ENCODE measurements around the gene DUSP15.
"Not testable (repeated sequence)": the region's sequence is repeated elsewhere in the genome, so short reads cannot be mapped to it uniquely, and the experiment has no call there.

The DUSP15 gene

GRCh38 chr20:31819083-31819784, 51.1 kb downstream of the DUSP15 start, which contains the start of gene MYLK2:
TSS of gene MYLK2 (plus strand) at chr20:31819356. CDS start at chr20:31819581, 225 bp downstream.
- DNase-seq, result no peak

DNA sequence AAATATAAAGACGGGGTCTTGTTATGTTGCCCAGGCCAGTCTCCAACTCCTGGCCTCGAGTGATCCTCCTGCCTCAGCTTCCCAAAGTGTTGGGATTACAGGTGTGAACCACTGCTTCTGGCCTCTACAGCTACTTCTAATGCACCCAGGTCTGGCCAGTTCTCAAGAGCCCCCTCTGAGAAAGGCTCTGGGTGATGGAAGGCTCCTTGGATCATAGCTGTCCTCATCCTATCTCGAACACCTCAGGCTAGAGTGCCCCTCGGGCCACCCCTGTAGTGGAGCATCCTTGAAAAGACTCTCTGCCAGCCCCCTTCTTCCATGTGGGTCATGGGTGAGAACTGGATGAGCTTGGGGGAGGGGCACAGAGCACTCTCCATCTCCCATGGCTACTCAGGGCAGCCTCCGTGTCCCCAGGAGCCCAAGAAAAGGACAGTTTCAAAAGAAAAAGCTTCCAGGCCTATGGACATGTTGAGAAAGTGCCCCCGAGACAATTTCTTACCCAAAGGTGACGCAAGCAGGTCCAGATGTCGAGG, 51.9 kb downstream of the DUSP15 start:
- DNase-seq, result no peak

- no peak for DNase-seq
These were observed 52.9 kb downstream of the DUSP15 start for GRCh38 chr20:31817461-31817860.

DNA sequence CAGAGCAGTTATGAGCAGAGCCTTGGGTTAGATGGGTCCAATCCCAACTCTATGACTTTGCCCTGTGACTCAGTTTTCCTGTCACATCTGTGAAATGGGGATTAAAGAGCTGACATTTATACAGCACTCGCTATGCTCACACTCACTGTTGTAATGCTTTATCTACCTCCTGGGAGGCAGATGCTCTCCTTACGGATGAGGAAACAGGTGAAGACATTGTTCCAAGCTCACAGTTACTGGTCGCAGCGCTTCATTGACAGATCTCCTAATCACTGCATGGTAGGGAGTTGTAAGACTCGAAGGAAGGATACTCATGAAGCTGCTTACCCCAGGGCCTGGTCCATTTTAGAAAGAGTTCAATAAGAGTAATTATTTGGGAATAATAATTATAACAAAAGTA, 54.1 kb downstream of the DUSP15 start:
- DNase-seq, result no peak

- DNase-seq, result no peak
These were observed 54.7 kb downstream of the DUSP15 start for GRCh38 chr20:31815408-31816188.

- DNase-seq, result not testable (repeated sequence)
These were observed 56.2 kb downstream of the DUSP15 start for GRCh38 chr20:31814142-31814541.

DNA sequence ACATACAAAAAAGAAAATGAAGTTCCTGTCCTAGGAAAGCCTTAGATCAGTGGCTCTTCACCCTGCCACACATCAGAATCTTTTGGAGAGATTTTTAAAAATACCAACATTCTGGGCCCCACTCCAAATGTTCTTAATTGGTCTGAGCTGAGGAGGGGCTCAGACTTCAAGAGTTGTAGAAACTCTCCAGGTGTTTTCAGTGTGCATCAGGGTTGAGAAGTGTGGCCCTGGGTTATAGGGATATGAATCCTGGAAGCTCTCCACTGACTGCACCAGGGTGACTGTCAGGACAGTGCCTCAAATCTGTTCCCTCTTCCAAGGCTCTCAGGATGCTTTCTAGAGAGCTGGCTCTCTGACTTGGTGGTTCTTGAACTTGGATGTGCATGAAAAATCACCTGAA, 56.7 kb downstream of the DUSP15 start:
- DNase-seq, result no peak

DNA sequence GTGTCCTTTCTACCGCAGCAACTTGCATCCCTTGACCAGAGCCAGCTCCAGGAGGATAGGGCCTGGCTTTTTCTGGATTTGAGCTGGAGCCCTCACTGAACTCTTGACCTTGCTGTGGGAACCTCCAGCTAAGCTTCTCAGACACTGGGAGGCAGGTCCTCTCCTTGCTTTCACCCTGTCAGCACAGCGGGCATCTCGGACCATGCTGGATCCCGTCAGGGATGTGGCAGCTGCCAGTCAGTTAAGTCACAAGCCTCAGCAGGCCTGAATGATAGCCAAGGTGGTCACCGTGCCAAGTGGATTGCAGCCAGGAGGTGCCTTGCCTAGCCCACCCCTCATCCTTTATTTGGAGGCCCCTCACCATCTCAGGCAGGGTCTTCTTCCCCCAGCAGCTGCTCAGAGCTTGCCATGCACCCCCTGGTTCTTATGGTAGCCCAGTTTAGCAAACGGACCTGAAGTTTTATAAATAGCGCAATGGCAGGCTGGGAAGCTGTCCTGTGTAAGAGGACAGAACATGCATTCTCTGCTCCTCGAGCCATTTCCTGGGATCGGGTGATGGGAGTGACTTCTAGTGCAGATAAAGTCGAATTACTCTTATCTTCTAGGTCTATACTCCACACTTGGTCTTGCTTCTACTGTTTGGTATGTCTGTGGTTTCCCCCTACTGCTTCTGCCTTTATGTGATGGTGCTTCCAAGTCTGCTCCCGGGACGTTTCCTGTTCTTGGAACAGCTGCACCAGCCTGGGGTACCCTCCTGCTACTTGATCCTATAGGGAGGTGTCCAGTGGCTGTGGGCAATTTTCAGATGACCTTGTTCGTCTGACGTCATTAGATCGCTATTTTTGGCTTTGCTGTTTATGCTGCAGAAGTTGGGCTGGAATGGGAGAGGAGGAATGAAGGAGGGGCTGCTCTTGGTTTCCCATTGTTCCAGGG, 58.3 kb downstream of the DUSP15 start:
- DNase-seq, result no peak

GRCh38 chr20:31811198-31811597, 59.1 kb downstream of the DUSP15 start:
- no peak for DNase-seq
